GM10847 (cell line): Measurements from ENCODE around the gene GRAPL.
"Not testable (repeated sequence)": the region's sequence is repeated elsewhere in the genome, so short reads cannot be mapped to it uniquely, and the experiment has no call there.

Experiments
- POLR2A ChIP-seq: IDR thresholded peaks from 2 replicates; pipeline ENCODE4 v1.6.1; 2011; ENCODE audit not compliant: insufficient read length; ENCODE audit errors: extremely low read depth

GRAPL gene

GRCh38 chr17:19127148-19127980 lies at the start of gene GRAPL:
Gene GRAPL (plus strand): TSS chr17:19127589. CDS start chr17:19127620, 31 bp downstream.
- not testable (repeated sequence) for TF ChIP-seq POLR2A

GRCh38 chr17:19111801-19112458 lies 15.5 kb upstream of the GRAPL start:
- peak; percentile 61 for TF ChIP-seq POLR2A
